ENCODE measurements around the gene KCNB1.

The KCNB1 gene

GRCh38 chr20:49519212-49519712, 36.8 kb upstream of the KCNB1 start:
- no peak overlapping the region for H3K27ac ChIP-seq (replicated peaks)
- H3K27me3 ChIP-seq (ENCODE audit: insufficient read depth, poor library complexity, severe bottlenecking): peaks cover 8% of the 10 kb centered on the region
- H3K4me3 ChIP-seq (replicated peaks; ENCODE audit: insufficient read depth, low read length): no peak overlapping the region
- no peak for TF ChIP-seq POLR2AphosphoS5 (IDR thresholded peaks at IDR 0.05; ENCODE audit: low read depth)
- TF ChIP-seq GABPA (IDR thresholded peaks at IDR 0.05; ENCODE audit: low read depth): no peak
- no peak for TF ChIP-seq CTCF (IDR thresholded peaks at IDR 0.05; ENCODE audit: insufficient read depth, low read length)
- no peak for DNase-seq (ENCODE audit: low read depth in 1 of 2, low spot score in 1 of 2)

DNA sequence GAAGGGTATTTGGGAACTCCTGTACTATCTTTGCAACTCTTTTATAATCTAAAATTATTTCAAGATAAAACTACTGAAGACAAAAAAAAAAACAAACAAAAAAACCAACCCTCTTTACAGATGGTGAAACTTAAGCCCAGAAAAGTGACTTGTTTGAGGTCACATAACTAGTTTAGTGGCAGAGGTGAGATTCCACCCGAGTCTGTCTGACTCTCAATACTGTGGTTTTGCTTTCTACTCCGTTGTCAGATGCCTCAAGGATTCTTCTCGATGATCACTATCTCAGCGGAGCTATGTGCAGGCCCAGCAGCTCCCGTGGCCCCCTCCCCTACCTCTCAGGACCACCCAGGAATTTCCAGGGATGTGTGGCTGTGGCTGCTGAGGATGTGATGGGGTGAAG, 36.1 kb upstream of the KCNB1 start:
- TF ChIP-seq SPI1 (IDR thresholded peaks at IDR 0.05; ENCODE audit: borderline replicate concordance, low read depth) (no peak), POLR2AphosphoS5 (IDR thresholded peaks at IDR 0.05; ENCODE audit: low read depth) (no peak), CTCF (IDR thresholded peaks at IDR 0.05; ENCODE audit: insufficient read depth, low read length) (no peak), GABPA (IDR thresholded peaks at IDR 0.05; ENCODE audit: low read depth) (no peak)
- TF ChIP-seq, protein P1, sequence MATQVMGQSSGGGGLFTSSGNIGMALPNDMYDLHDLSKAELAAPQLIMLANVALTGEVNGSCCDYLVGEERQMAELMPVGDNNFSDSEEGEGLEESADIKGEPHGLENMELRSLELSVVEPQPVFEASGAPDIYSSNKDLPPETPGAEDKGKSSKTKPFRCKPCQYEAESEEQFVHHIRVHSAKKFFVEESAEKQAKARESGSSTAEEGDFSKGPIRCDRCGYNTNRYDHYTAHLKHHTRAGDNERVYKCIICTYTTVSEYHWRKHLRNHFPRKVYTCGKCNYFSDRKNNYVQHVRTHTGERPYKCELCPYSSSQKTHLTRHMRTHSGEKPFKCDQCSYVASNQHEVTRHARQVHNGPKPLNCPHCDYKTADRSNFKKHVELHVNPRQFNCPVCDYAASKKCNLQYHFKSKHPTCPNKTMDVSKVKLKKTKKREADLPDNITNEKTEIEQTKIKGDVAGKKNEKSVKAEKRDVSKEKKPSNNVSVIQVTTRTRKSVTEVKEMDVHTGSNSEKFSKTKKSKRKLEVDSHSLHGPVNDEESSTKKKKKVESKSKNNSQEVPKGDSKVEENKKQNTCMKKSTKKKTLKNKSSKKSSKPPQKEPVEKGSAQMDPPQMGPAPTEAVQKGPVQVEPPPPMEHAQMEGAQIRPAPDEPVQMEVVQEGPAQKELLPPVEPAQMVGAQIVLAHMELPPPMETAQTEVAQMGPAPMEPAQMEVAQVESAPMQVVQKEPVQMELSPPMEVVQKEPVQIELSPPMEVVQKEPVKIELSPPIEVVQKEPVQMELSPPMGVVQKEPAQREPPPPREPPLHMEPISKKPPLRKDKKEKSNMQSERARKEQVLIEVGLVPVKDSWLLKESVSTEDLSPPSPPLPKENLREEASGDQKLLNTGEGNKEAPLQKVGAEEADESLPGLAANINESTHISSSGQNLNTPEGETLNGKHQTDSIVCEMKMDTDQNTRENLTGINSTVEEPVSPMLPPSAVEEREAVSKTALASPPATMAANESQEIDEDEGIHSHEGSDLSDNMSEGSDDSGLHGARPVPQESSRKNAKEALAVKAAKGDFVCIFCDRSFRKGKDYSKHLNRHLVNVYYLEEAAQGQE (IDR thresholded peaks at IDR 0.05; ENCODE audit: insufficient replicate concordance, low read depth): no peak
- no peak overlapping the region for H3K4me3 ChIP-seq (replicated peaks; ENCODE audit: insufficient read depth, low read length)
- H3K27me3 ChIP-seq (ENCODE audit: insufficient read depth, poor library complexity, severe bottlenecking): peaks cover 8% of the 10 kb centered on the region
- DNase-seq (ENCODE audit: low read depth in 1 of 2, low spot score in 1 of 2): no peak
- H3K27ac ChIP-seq (replicated peaks): no peak overlapping the region

DNA sequence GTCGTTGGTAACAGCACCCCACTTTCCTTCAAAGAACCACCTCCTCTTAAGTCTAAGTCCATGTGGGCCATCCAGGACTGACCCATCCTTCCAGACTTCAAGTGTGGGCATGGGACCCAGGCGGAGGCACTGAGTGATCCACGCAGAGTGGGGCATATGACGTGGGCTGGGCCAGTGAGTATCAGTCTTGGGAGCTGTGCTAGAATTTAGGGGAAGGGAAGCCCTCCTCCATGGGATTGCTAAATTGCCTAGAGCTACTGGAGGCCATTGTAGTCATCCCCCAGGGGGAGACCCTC, 35.3 kb upstream of the KCNB1 start:
- no peak overlapping the region for H3K27ac ChIP-seq (replicated peaks)
- H3K4me3 ChIP-seq (replicated peaks; ENCODE audit: insufficient read depth, low read length): no peak overlapping the region
- peaks cover 7% of the 10 kb centered on the region for H3K27me3 ChIP-seq (ENCODE audit: insufficient read depth, poor library complexity, severe bottlenecking)
- TF ChIP-seq POLR2AphosphoS5 (IDR thresholded peaks at IDR 0.05; ENCODE audit: low read depth): no peak
- TF ChIP-seq, protein P1 (IDR thresholded peaks at IDR 0.05; ENCODE audit: insufficient replicate concordance, low read depth): no peak
- TF ChIP-seq SPI1 (IDR thresholded peaks at IDR 0.05; ENCODE audit: borderline replicate concordance, low read depth): no peak
- TF ChIP-seq CTCF (IDR thresholded peaks at IDR 0.05; ENCODE audit: insufficient read depth, low read length): no peak
- no peak for DNase-seq (ENCODE audit: low read depth in 1 of 2, low spot score in 1 of 2)

All from HL-60 (cell line).